SK-N-SH (cell line): ENCODE data around the gene DES. TPM values are rescaled to one million over a fixed set of nuclear protein-coding genes. Genes with fewer than 3 reads are reported as not detected.

Source experiments
- CTCF ChIA-PET: fragments of 300-600, 350-600 bp; formaldehyde crosslinking; extraction: SDS; loops from one replicate; lab custom pipeline; 2021; lab: Yijun Ruan, JAX
- POLR2A ChIA-PET: fragments of 350-600 bp; sonication (Branson Sonifier 250); formaldehyde crosslinking; extraction: SDS; loops from one replicate; lab custom pipeline; 2020; ENCODE audit warnings: antibody characterized with exemption, inconsistent platforms; lab: Yijun Ruan, JAX
- DNase-seq: peaks from one replicate; pipeline ENCODE4 v3.0.0; 2012
- H2AFZ ChIP-seq: fragments of 200-600 bp; sonication (generic); 2 replicates; pipeline ENCODE4 v1.8.1; 2016; ENCODE audit warnings: antibody characterized with exemption, mild to moderate bottlenecking, low read depth
- H3F3A ChIP-seq: fragments of 200-600 bp; sonication (generic); replicated peaks from 2 replicates; pipeline ENCODE3; 2016; ENCODE audit warnings: antibody characterized with exemption, mild to moderate bottlenecking; ENCODE audit not compliant: insufficient read depth
- H3K27ac ChIP-seq, 2 experiments: fragments of 200-500 bp in 1 of 2; fragments of 200-600 bp in 1 of 2; sonication (Bioruptor generic) in 1 of 2; sonication (generic), shearing (Covaris generic) in 1 of 2; 2 replicates each; pipeline versions ENCODE4 v1.5.1 to v1.6.1; 2014 to 2016; ENCODE audit warnings: low read depth in 2 of 2, inconsistent platforms in 1 of 2, low read length in 1 of 2, mild to moderate bottlenecking in 1 of 2, mixed read lengths in 1 of 2
- H3K27me3 ChIP-seq: fragments of 200-600 bp; sonication (generic), shearing (Covaris generic); 2 replicates; pipeline ENCODE4 v1.6.1; 2016; ENCODE audit warnings: mixed run types; ENCODE audit not compliant: insufficient read depth
- H3K36me3 ChIP-seq, 2 experiments: fragments of 200-500 bp in 1 of 2; fragments of 200-600 bp in 1 of 2; sonication (Bioruptor generic) in 1 of 2; sonication (generic) in 1 of 2; replicated peaks in 1 of 2; 2 replicates each; pipeline versions ENCODE3 to v1.5.1; 2014 to 2016; ENCODE audit warnings: low read length in 1 of 2, mild to moderate bottlenecking in 1 of 2; ENCODE audit not compliant: insufficient read depth in 2 of 2, control insufficient read depth in 1 of 2
- H3K4me1 ChIP-seq, 2 experiments: fragments of 200-500 bp in 1 of 2; fragments of 200-600 bp in 1 of 2; sonication (Bioruptor generic) in 1 of 2; sonication (generic), shearing (Covaris generic) in 1 of 2; 2 replicates each; pipeline versions ENCODE4 v1.5.1 to v1.6.1; 2014 to 2016; ENCODE audit warnings: low read depth in 1 of 2, low read length in 1 of 2, mixed run types in 1 of 2; ENCODE audit not compliant: insufficient read depth in 2 of 2, control insufficient read depth in 1 of 2
- H3K4me2 ChIP-seq: fragments of 200-600 bp; sonication (generic), shearing (Covaris generic); 2 replicates; pipeline ENCODE4 v1.6.1; 2017; ENCODE audit warnings: mixed run types
- H3K4me3 ChIP-seq, 2 experiments: fragments of 200-500 bp in 1 of 2; fragments of 200-600 bp in 1 of 2; sonication (Bioruptor generic) in 1 of 2; sonication (generic), shearing (Covaris generic) in 1 of 2; 2 replicates each; pipeline versions ENCODE4 v1.5.1 to v1.8.1; 2014 to 2016; ENCODE audit warnings: low read depth in 2 of 2, inconsistent platforms in 1 of 2, low read length in 1 of 2, mild to moderate bottlenecking in 1 of 2, mixed read lengths in 1 of 2, moderate library complexity in 1 of 2
- H3K79me2 ChIP-seq: fragments of 200-600 bp; sonication (generic); 2 replicates; pipeline ENCODE4 v1.8.1; 2017; ENCODE audit warnings: mild to moderate bottlenecking; ENCODE audit not compliant: insufficient read depth
- H3K9ac ChIP-seq: fragments of 200-600 bp; sonication (generic); 2 replicates; pipeline ENCODE4 v1.6.1; 2017; ENCODE audit warnings: mixed run types
- H3K9me2 ChIP-seq: fragments of 200-600 bp; sonication (generic); 2 replicates; pipeline ENCODE4 v1.6.1; 2017; ENCODE audit warnings: mixed run types
- H3K9me3 ChIP-seq: fragments of 200-600 bp; sonication (generic); 2 replicates; pipeline ENCODE4 v1.6.1; 2017; ENCODE audit warnings: mixed run types, mild to moderate bottlenecking, moderate library complexity
- H4K20me1 ChIP-seq: fragments of 200-600 bp; sonication (generic); 2 replicates; pipeline ENCODE4 v1.6.1; 2017; ENCODE audit warnings: mild to moderate bottlenecking, mixed run types; ENCODE audit not compliant: insufficient read depth
- MEF2A ChIP-seq: IDR thresholded peaks from 2 replicates; pipeline ENCODE4 v1.4.0; 2012; ENCODE audit warnings: low read depth, borderline replicate concordance
- MXI1 ChIP-seq: IDR thresholded peaks from 2 replicates; pipeline ENCODE4 v1.6.1; 2012; ENCODE audit warnings: mild to moderate bottlenecking, low read depth, low read length, improper control_type of control experiment
- NFIC ChIP-seq: IDR thresholded peaks from 2 replicates; pipeline ENCODE4 v1.4.0; 2012; ENCODE audit warnings: borderline replicate concordance
- PBX3 ChIP-seq: IDR thresholded peaks from 2 replicates; pipeline ENCODE4; 2012
- ZBTB33 ChIP-seq: IDR thresholded peaks from 2 replicates; pipeline ENCODE4 v1.4.0; 2012; ENCODE audit warnings: low read depth, borderline replicate concordance
- WGBS: methylation state at CpG from one replicate; pipeline ENCODE4 v1.1.6; 2017; ENCODE audit warnings: low lambda C conversion rate; 5-methylcytosine and 5-hydroxymethylcytosine counted together
- polyA plus RNA-seq, 3 experiments: library from polyadenylated mRNA; depleted of rRNA; stranded (reverse); fragments of >200 nt; gene quantifications; 2 replicates each; pipeline ENCODE4 v1.2.3, GENCODE V29; 2012
- TF ChIP-seq, protein P1 (sequence below): IDR thresholded peaks from 2 replicates; pipeline ENCODE4 v1.6.1; 2012; ENCODE audit warnings: mild to moderate bottlenecking, low read depth, low read length, moderate library complexity

DES gene
- polyA plus RNA-seq, 1 of the 3 experiments (the other 2 are of a cell fraction): 0.21 TPM

GRCh38 chr2:219471476-219472371, 53.5 kb downstream of the DES start:
- POLR2A ChIA-PET: interaction anchor here (1.3 kb wide), 1 partner anchor 18 kb away, joined by 3 read pairs; no protein-coding TSS in a partner anchor
- WGBS: 89% methylated on average over 20 of the region's 22 CpGs
- DNase-seq: no peak

More at GRCh38 chr2:219471476-219472371, 53.5 kb downstream of the DES start:
- H3K79me2 ChIP-seq: no peaks in the 10 kb centered on the region
- H3K4me2 ChIP-seq: no peak overlapping the region
- no peaks in the 10 kb centered on the region for H3K9me3 ChIP-seq
- no peak overlapping the region for H3K4me3 ChIP-seq
- no peak overlapping the region; a peak in 1 of 4 replicates for H3K27ac ChIP-seq
- peaks cover 18 to 46% of the 10 kb centered on the region in 2 experiments for H3K36me3 ChIP-seq
- no peak for TF ChIP-seq PBX3
- TF ChIP-seq, protein P1, sequence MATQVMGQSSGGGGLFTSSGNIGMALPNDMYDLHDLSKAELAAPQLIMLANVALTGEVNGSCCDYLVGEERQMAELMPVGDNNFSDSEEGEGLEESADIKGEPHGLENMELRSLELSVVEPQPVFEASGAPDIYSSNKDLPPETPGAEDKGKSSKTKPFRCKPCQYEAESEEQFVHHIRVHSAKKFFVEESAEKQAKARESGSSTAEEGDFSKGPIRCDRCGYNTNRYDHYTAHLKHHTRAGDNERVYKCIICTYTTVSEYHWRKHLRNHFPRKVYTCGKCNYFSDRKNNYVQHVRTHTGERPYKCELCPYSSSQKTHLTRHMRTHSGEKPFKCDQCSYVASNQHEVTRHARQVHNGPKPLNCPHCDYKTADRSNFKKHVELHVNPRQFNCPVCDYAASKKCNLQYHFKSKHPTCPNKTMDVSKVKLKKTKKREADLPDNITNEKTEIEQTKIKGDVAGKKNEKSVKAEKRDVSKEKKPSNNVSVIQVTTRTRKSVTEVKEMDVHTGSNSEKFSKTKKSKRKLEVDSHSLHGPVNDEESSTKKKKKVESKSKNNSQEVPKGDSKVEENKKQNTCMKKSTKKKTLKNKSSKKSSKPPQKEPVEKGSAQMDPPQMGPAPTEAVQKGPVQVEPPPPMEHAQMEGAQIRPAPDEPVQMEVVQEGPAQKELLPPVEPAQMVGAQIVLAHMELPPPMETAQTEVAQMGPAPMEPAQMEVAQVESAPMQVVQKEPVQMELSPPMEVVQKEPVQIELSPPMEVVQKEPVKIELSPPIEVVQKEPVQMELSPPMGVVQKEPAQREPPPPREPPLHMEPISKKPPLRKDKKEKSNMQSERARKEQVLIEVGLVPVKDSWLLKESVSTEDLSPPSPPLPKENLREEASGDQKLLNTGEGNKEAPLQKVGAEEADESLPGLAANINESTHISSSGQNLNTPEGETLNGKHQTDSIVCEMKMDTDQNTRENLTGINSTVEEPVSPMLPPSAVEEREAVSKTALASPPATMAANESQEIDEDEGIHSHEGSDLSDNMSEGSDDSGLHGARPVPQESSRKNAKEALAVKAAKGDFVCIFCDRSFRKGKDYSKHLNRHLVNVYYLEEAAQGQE: no peak
- no peak for TF ChIP-seq MXI1
- TF ChIP-seq NFIC: no peak
- no peak for TF ChIP-seq ZBTB33
- TF ChIP-seq MEF2A: no peak
- no peaks in the 10 kb centered on the region for H3K9me2 ChIP-seq
- H2AFZ ChIP-seq: no peak overlapping the region
- CTCF ChIA-PET: interaction anchor here (2.1 to 56.4 kb wide), 4 partner anchors 15 to 68 kb away, joined by 8 to 2824 read pairs (median 116); partner anchors contain the start of genes ASIC4, CHPF, GMPPA and TMEM198
- no peaks in the 10 kb centered on the region for H4K20me1 ChIP-seq
- H3K4me1 ChIP-seq: peaks cover 12 to 39% of the 10 kb centered on the region in 2 experiments; a peak in 3 of 4 replicates
- H3K9ac ChIP-seq: no peak overlapping the region
- no peaks in the 10 kb centered on the region for H3K27me3 ChIP-seq
- H3F3A ChIP-seq: peaks cover 6% of the 10 kb centered on the region
